ENCODE results near the gene ARSG.
A peak's percentile ranks its signal among the peaks of the same experiment; 100 is the strongest.

ARSG gene

GRCh38 chr17:68459037-68459639 is 167.8 kb downstream of the ARSG start:
- Histone ChIP-seq H3K27ac (ENCODE audit: extremely low read depth, low read depth, low read length) (no peak overlapping the region), H3K4me3 (ENCODE audit: low read depth, low read length) (no peak overlapping the region), H3K9me3 (ENCODE audit: control insufficient read depth, insufficient read depth, low read depth, low read length) (no peaks in the 10 kb centered on the region), H3K36me3 (ENCODE audit: control insufficient read depth in 2 of 2, insufficient read depth in 1 of 2, low read length in 2 of 2) (no peaks in the 10 kb centered on the region), H3K4me1 (ENCODE audit: control insufficient read depth, insufficient read depth, low read length) (peaks cover 14% of the 10 kb centered on the region)
- TF ChIP-seq ZNF776 (tag by site-specific recombination; IDR thresholded peaks at IDR 0.05; ENCODE audit: borderline replicate concordance) (no peak), ZBTB21 (tag by site-specific recombination; IDR thresholded peaks at IDR 0.05) (no peak), ZFP69B (tag by site-specific recombination; IDR thresholded peaks at IDR 0.05) (no peak), ZNF341 (tag by site-specific recombination; IDR thresholded peaks at IDR 0.05; ENCODE audit: low read depth) (no peak), ZNF394 (tag by site-specific recombination; IDR thresholded peaks at IDR 0.05; ENCODE audit: borderline replicate concordance) (no peak), ZNF16 (tag by site-specific recombination; IDR thresholded peaks at IDR 0.05; ENCODE audit: low read depth) (no peak), ZNF311 (tag by site-specific recombination; IDR thresholded peaks at IDR 0.05; ENCODE audit: borderline replicate concordance) (no peak), ZBTB49 (tag by site-specific recombination; IDR thresholded peaks at IDR 0.05; ENCODE audit: low read depth) (no peak), SETDB1 (IDR thresholded peaks at IDR 0.05; ENCODE audit: insufficient read length, low read length) (no peak), ZNF416 (tag by site-specific recombination; IDR thresholded peaks at IDR 0.05) (no peak), ZNF664 (tag by site-specific recombination; IDR thresholded peaks at IDR 0.05) (no peak), ZNF830 (tag by site-specific recombination; IDR thresholded peaks at IDR 0.05; ENCODE audit: low read depth) (no peak), ZNF140 (tag by site-specific recombination; IDR thresholded peaks at IDR 0.05) (no peak), ZNF654 (tag by site-specific recombination; IDR thresholded peaks at IDR 0.05; ENCODE audit: low read depth) (no peak), MEIS1 (CRISPR knock-in tag; IDR thresholded peaks at IDR 0.05; ENCODE audit: borderline replicate concordance) (no peak), ZNF274 (IDR thresholded peaks at IDR 0.05; ENCODE audit: low read length) (no peak), ZNF274 (tag by site-specific recombination; IDR thresholded peaks at IDR 0.05; ENCODE audit: borderline replicate concordance) (no peak), ZNF423 (tag by site-specific recombination; IDR thresholded peaks at IDR 0.05) (no peak), ZIC2 (tag by site-specific recombination; IDR thresholded peaks at IDR 0.05) (no peak), ZNF701 (tag by site-specific recombination; IDR thresholded peaks at IDR 0.05) (no peak), SP7 (tag by site-specific recombination; IDR thresholded peaks at IDR 0.05) (no peak)
- CTCF ChIA-PET, result interaction anchor here (0.6 to 4.5 kb wide), 8 partner anchors 8 to 313 kb away, joined by 3 to 35 read pairs (median 6); no protein-coding TSS in a partner anchor
- POLR2A ChIA-PET, result interaction anchor here (1.5 to 4.1 kb wide), 3 partner anchors 53 to 360 kb away, joined by 3 to 32 read pairs (median 18); partner anchors contain the start of genes AMZ2 and PRKAR1A

- no peak overlapping the region for H3K27ac ChIP-seq (ENCODE audit: extremely low read depth, low read depth, low read length)
- peaks cover 14% of the 10 kb centered on the region for H3K4me1 ChIP-seq (ENCODE audit: control insufficient read depth, insufficient read depth, low read length)
- H3K36me3 ChIP-seq (ENCODE audit: control insufficient read depth in 2 of 2, insufficient read depth in 1 of 2, low read length in 2 of 2), result no peaks in the 10 kb centered on the region
- H3K9me3 ChIP-seq (ENCODE audit: control insufficient read depth, insufficient read depth, low read depth, low read length), result no peaks in the 10 kb centered on the region
- TF ChIP-seq ZIC2 (tag by site-specific recombination; IDR thresholded peaks at IDR 0.05) (no peak), ZBTB17 (tag by site-specific recombination; IDR thresholded peaks at IDR 0.05) (peak; percentile 11; the same call in 1 of the 2 replicates)
- no peak overlapping the region for H3K4me3 ChIP-seq (ENCODE audit: low read depth, low read length)
- CTCF ChIA-PET, result interaction anchor here (0.9 to 4.5 kb wide), 7 partner anchors 8 to 299 kb away, joined by 3 to 35 read pairs (median 5); no protein-coding TSS in a partner anchor
- POLR2A ChIA-PET, result interaction anchor here (4.1 kb wide), 1 partner anchor 212 kb away, joined by 32 read pairs; the partner anchor contains the start of gene AMZ2
These were observed 168.9 kb downstream of the ARSG start for GRCh38 chr17:68460146-68460545.
